ENCODE results near the gene VSTM4. TPM values are rescaled to one million over a fixed set of nuclear protein-coding genes. Genes with fewer than 3 reads are reported as not detected.

The VSTM4 gene
- total RNA-seq, 1 donor, result 10.1 TPM

GRCh38 chr10:49040601-49041000 is 74.7 kb downstream of the VSTM4 start:
- Histone ChIP-seq H2AFZ (ENCODE audit: low read length) (no peak overlapping the region), H3K4me3 (ENCODE audit: insufficient read depth, low read length) (no peak overlapping the region), H3K4me1 (ENCODE audit: insufficient read depth, low read length) (peaks cover 8% of the 10 kb centered on the region), H3K9me3 (ENCODE audit: low read depth, low read length) (no peaks in the 10 kb centered on the region), H3K27ac (ENCODE audit: low read depth, low read length) (no peak overlapping the region), H4K20me1 (ENCODE audit: insufficient read depth, low read length) (no peaks in the 10 kb centered on the region), H3K79me2 (ENCODE audit: insufficient read depth, low read length) (no peaks in the 10 kb centered on the region), H3K4me2 (ENCODE audit: insufficient read depth, low read length) (no peak overlapping the region), H3K27me3 (ENCODE audit: insufficient read depth, low read length) (no peaks in the 10 kb centered on the region), H3K36me3 (ENCODE audit: insufficient read depth, low read length) (no peaks in the 10 kb centered on the region)
- no peak for DNase-seq (ENCODE audit: insufficient read length, low spot score, missing footprints)
- TF ChIP-seq CTCF (IDR thresholded peaks at IDR 0.05; ENCODE audit: extremely low read depth, low read depth, low read length), result no peak

GRCh38 chr10:49039409-49039808 is 75.9 kb downstream of the VSTM4 start:
- Histone ChIP-seq H3K4me2 (ENCODE audit: insufficient read depth, low read length) (no peak overlapping the region), H3K4me1 (ENCODE audit: insufficient read depth, low read length) (peaks cover 8% of the 10 kb centered on the region), H3K4me3 (ENCODE audit: insufficient read depth, low read length) (no peak overlapping the region), H3K27me3 (ENCODE audit: insufficient read depth, low read length) (no peaks in the 10 kb centered on the region), H2AFZ (ENCODE audit: low read length) (no peak overlapping the region), H3K36me3 (ENCODE audit: insufficient read depth, low read length) (no peaks in the 10 kb centered on the region), H3K27ac (ENCODE audit: low read depth, low read length) (no peak overlapping the region), H4K20me1 (ENCODE audit: insufficient read depth, low read length) (no peaks in the 10 kb centered on the region), H3K79me2 (ENCODE audit: insufficient read depth, low read length) (no peaks in the 10 kb centered on the region), H3K9me3 (ENCODE audit: low read depth, low read length) (no peaks in the 10 kb centered on the region)
- no peak for TF ChIP-seq CTCF (IDR thresholded peaks at IDR 0.05; ENCODE audit: extremely low read depth, low read depth, low read length)
- no peak for DNase-seq (ENCODE audit: insufficient read length, low spot score, missing footprints)

- no peaks in the 10 kb centered on the region for H4K20me1 ChIP-seq (ENCODE audit: insufficient read depth, low read length)
- H3K4me3 ChIP-seq (ENCODE audit: insufficient read depth, low read length), result no peak overlapping the region
- H3K9me3 ChIP-seq (ENCODE audit: low read depth, low read length), result no peaks in the 10 kb centered on the region
- no peak for TF ChIP-seq CTCF (IDR thresholded peaks at IDR 0.05; ENCODE audit: extremely low read depth, low read depth, low read length)
- H3K36me3 ChIP-seq (ENCODE audit: insufficient read depth, low read length), result no peaks in the 10 kb centered on the region
- H3K4me1 ChIP-seq (ENCODE audit: insufficient read depth, low read length), result peaks cover 8% of the 10 kb centered on the region
- H2AFZ ChIP-seq (ENCODE audit: low read length), result no peak overlapping the region
- H3K79me2 ChIP-seq (ENCODE audit: insufficient read depth, low read length), result no peaks in the 10 kb centered on the region
- no peak overlapping the region for H3K4me2 ChIP-seq (ENCODE audit: insufficient read depth, low read length)
- no peak for DNase-seq (ENCODE audit: insufficient read length, low spot score, missing footprints)
- H3K27ac ChIP-seq (ENCODE audit: low read depth, low read length), result no peak overlapping the region
- no peaks in the 10 kb centered on the region for H3K27me3 ChIP-seq (ENCODE audit: insufficient read depth, low read length)
Measured at GRCh38 chr10:49038711-49039110, 76.6 kb downstream of the VSTM4 start.

- H3K4me1 ChIP-seq (ENCODE audit: insufficient read depth, low read length), result peaks cover 8% of the 10 kb centered on the region
- H3K36me3 ChIP-seq (ENCODE audit: insufficient read depth, low read length), result no peaks in the 10 kb centered on the region
- no peak overlapping the region for H2AFZ ChIP-seq (ENCODE audit: low read length)
- peak overlapping the region; percentile 55 for H3K4me2 ChIP-seq (ENCODE audit: insufficient read depth, low read length)
- H3K27me3 ChIP-seq (ENCODE audit: insufficient read depth, low read length), result no peaks in the 10 kb centered on the region
- peak; percentile 83 for DNase-seq (ENCODE audit: insufficient read length, low spot score, missing footprints)
- no peak overlapping the region for H3K27ac ChIP-seq (ENCODE audit: low read depth, low read length)
- no peaks in the 10 kb centered on the region for H4K20me1 ChIP-seq (ENCODE audit: insufficient read depth, low read length)
- peak; percentile 31 for TF ChIP-seq CTCF (IDR thresholded peaks at IDR 0.05; ENCODE audit: extremely low read depth, low read depth, low read length)
- no peaks in the 10 kb centered on the region for H3K9me3 ChIP-seq (ENCODE audit: low read depth, low read length)
- no peaks in the 10 kb centered on the region for H3K79me2 ChIP-seq (ENCODE audit: insufficient read depth, low read length)
- peak overlapping the region; percentile 33 for H3K4me3 ChIP-seq (ENCODE audit: insufficient read depth, low read length)
Measured at GRCh38 chr10:49037187-49037586, 78.1 kb downstream of the VSTM4 start.
